H1 (cell line): ENCODE results near the gene EPB41L5. TPM values are rescaled to one million over a fixed set of nuclear protein-coding genes. Genes with fewer than 3 reads are reported as not detected.

Experiments used
- CTCF ChIA-PET: fragments of 300-600 bp; sonication (Branson Sonifier 250); formaldehyde crosslinking; loops from one replicate; lab custom pipeline; 2021; ENCODE audit not compliant: partially characterized antibody; lab: Charles Lee
- POLR2A ChIA-PET: fragments of 300-600 bp; sonication (Branson Sonifier 250); formaldehyde crosslinking; loops from one replicate; lab custom pipeline; 2021; ENCODE audit warnings: inconsistent platforms; ENCODE audit not compliant: partially characterized antibody; lab: Charles Lee
- DNase-seq, 2 experiments: peaks; one replicate each; pipeline versions ENCODE4 v3.0.0 to v3.0.0-alpha.2; 2010 to 2022; ENCODE audit warnings: low spot score in 2 of 2, low read depth in 1 of 2, mixed read lengths in 1 of 2
- FAIRE-seq: peaks from 2 replicates; lab custom pipeline; 2011; peaks lifted over from hg19 to GRCh38; lab: Jason Lieb, UNC
- H2AFZ ChIP-seq: 2 replicates; pipeline ENCODE4 v1.8.1; 2012; ENCODE audit warnings: low read length, inconsistent platforms
- H2AK5ac ChIP-seq: 2 replicates; pipeline ENCODE4 v1.6.1; 2013; ENCODE audit warnings: low read depth, low read length
- H2BK120ac ChIP-seq: replicated peaks from 2 replicates; pipeline ENCODE3; 2013; ENCODE audit warnings: low read depth, low read length, inconsistent platforms
- H2BK12ac ChIP-seq: 2 replicates; pipeline ENCODE4 v1.6.1; 2013; ENCODE audit warnings: low read depth, low read length
- H2BK15ac ChIP-seq: 2 replicates; pipeline ENCODE4 v1.6.1; 2013; ENCODE audit warnings: low read length
- H2BK20ac ChIP-seq: 2 replicates; pipeline ENCODE4 v1.6.1; 2013; ENCODE audit warnings: low read length
- H2BK5ac ChIP-seq: 2 replicates; pipeline ENCODE4 v1.6.1; 2013; ENCODE audit warnings: low read depth, low read length
- H3K14ac ChIP-seq: 2 replicates; pipeline ENCODE4 v1.6.1; 2013; ENCODE audit warnings: inconsistent platforms; ENCODE audit not compliant: insufficient read length
- H3K18ac ChIP-seq: 2 replicates; pipeline ENCODE4 v1.6.1; 2013; ENCODE audit warnings: low read length; ENCODE audit errors: extremely low read depth
- H3K23ac ChIP-seq: 2 replicates; pipeline ENCODE4 v1.6.1; 2013; ENCODE audit warnings: inconsistent platforms; ENCODE audit not compliant: insufficient read length
- H3K23me2 ChIP-seq: 2 replicates; pipeline ENCODE4 v1.6.1; 2013; ENCODE audit warnings: low read depth, low read length
- H3K27ac ChIP-seq: 2 replicates; pipeline ENCODE4 v1.6.1; 2011; ENCODE audit warnings: low read depth, low read length, inconsistent platforms
- H3K27me3 ChIP-seq, 4 experiments: replicated peaks in 1 of 4; 1 replicate in 1 of 4; 2 replicates in 3 of 4; pipeline versions ENCODE4 v1.6.1 to v1.8.1; 2011 to 2013; ENCODE audit warnings: low read length in 3 of 4, mild to moderate bottlenecking in 3 of 4, inconsistent platforms in 2 of 4, mixed read lengths in 2 of 4, moderate library complexity in 1 of 4; ENCODE audit not compliant: control insufficient read depth in 3 of 4, insufficient read depth in 3 of 4; ENCODE audit errors: extremely low read depth in 1 of 4
- H3K36me3 ChIP-seq, 4 experiments: 2 replicates each; pipeline versions ENCODE4 v1.6.1 to v1.8.1; 2011 to 2013; ENCODE audit warnings: mild to moderate bottlenecking in 4 of 4, low read length in 3 of 4, moderate library complexity in 2 of 4, control low read depth in 1 of 4, inconsistent platforms in 1 of 4; ENCODE audit not compliant: insufficient read depth in 4 of 4, control insufficient read depth in 2 of 4
- H3K4ac ChIP-seq: replicated peaks from 2 replicates; pipeline ENCODE3; 2013; ENCODE audit warnings: low read length, low read depth, mixed read lengths, inconsistent platforms; ENCODE audit not compliant: insufficient read length
- H3K4me1 ChIP-seq, 4 experiments: replicated peaks in 1 of 4; 1 replicate in 1 of 4; 2 replicates in 3 of 4; pipeline versions ENCODE4 v1.6.1 to v1.8.1; 2011 to 2013; ENCODE audit warnings: low read length in 3 of 4, inconsistent platforms in 2 of 4, mixed read lengths in 1 of 4; ENCODE audit not compliant: insufficient read depth in 4 of 4, control insufficient read depth in 3 of 4
- H3K4me2 ChIP-seq, 2 experiments: 2 replicates each; pipeline versions ENCODE4 v1.6.1 to v1.8.1; 2011 to 2013; ENCODE audit warnings: low read depth in 2 of 2, low read length in 2 of 2, control low read depth in 1 of 2, inconsistent platforms in 1 of 2, mild to moderate bottlenecking in 1 of 2; ENCODE audit not compliant: insufficient read depth in 1 of 2
- H3K4me3 ChIP-seq, 4 experiments: fragments of 200-600, 300-600 bp in 1 of 4; sonication (generic), shearing (Covaris generic), sonication (Bioruptor Twin) in 1 of 4; 2 replicates each; pipeline versions ENCODE4 v1.5.1 to v1.8.1; 2011 to 2016; ENCODE audit warnings: low read length in 4 of 4, low read depth in 3 of 4, control low read depth in 2 of 4, inconsistent platforms in 2 of 4, mild to moderate bottlenecking in 2 of 4, mixed read lengths in 1 of 4, moderate library complexity in 1 of 4; ENCODE audit not compliant: insufficient read depth in 2 of 4; ENCODE audit errors: extremely low read depth in 1 of 4
- H3K56ac ChIP-seq: replicated peaks from 2 replicates; pipeline ENCODE3; 2013; ENCODE audit warnings: low read depth, mild to moderate bottlenecking, mixed read lengths, low read length, inconsistent platforms; ENCODE audit not compliant: insufficient read length
- H3K79me1 ChIP-seq: 2 replicates; pipeline ENCODE4 v1.6.1; 2013; ENCODE audit warnings: low read depth, low read length, control low read depth
- H3K79me2 ChIP-seq, 2 experiments: 2 replicates each; pipeline versions ENCODE4 v1.6.1 to v1.8.1; 2012 to 2013; ENCODE audit warnings: low read length in 2 of 2, mild to moderate bottlenecking in 2 of 2, inconsistent platforms in 1 of 2; ENCODE audit not compliant: insufficient read depth in 2 of 2, control insufficient read depth in 1 of 2
- H3K9ac ChIP-seq, 4 experiments: replicated peaks in 1 of 4; 1 replicate in 1 of 4; 2 replicates in 3 of 4; pipeline versions ENCODE4 v1.6.1 to v1.8.1; 2011 to 2013; ENCODE audit warnings: low read depth in 3 of 4, low read length in 3 of 4, control low read depth in 2 of 4, mild to moderate bottlenecking in 2 of 4, moderate library complexity in 2 of 4, inconsistent platforms in 1 of 4; ENCODE audit errors: extremely low read depth in 1 of 4
- H3K9me3 ChIP-seq, 2 experiments: 2 replicates each; pipeline versions ENCODE4 v1.6.1 to v1.8.1; 2012 to 2013; ENCODE audit warnings: mild to moderate bottlenecking in 2 of 2, moderate library complexity in 2 of 2, control low read depth in 1 of 2, inconsistent platforms in 1 of 2, low read depth in 1 of 2, low read length in 1 of 2, mixed read lengths in 1 of 2; ENCODE audit not compliant: insufficient read depth in 2 of 2
- H4K20me1 ChIP-seq, 2 experiments: replicated peaks in 1 of 2; 2 replicates each; pipeline versions ENCODE3 to v1.8.1; 2011 to 2013; ENCODE audit warnings: inconsistent platforms in 2 of 2, low read length in 2 of 2, mild to moderate bottlenecking in 1 of 2; ENCODE audit not compliant: insufficient read depth in 2 of 2, control insufficient read depth in 1 of 2
- H4K5ac ChIP-seq: 2 replicates; pipeline ENCODE4 v1.6.1; 2013; ENCODE audit warnings: low read length, low read depth, mixed read lengths, inconsistent platforms; ENCODE audit not compliant: insufficient read length
- H4K8ac ChIP-seq: 2 replicates; pipeline ENCODE4 v1.8.0; 2013; ENCODE audit warnings: mild to moderate bottlenecking, moderate library complexity, low read length, inconsistent platforms; ENCODE audit not compliant: insufficient read depth; ENCODE audit errors: extremely low read depth
- H4K91ac ChIP-seq: replicated peaks from 2 replicates; pipeline ENCODE3; 2013; ENCODE audit warnings: low read length, mixed read lengths, inconsistent platforms; ENCODE audit not compliant: insufficient read length
- CEBPB ChIP-seq: IDR thresholded peaks from 2 replicates; pipeline ENCODE4 v1.6.1; 2012; ENCODE audit warnings: low read depth, low read length
- CREB1 ChIP-seq: IDR thresholded peaks from 2 replicates; pipeline ENCODE4 v1.6.1; 2012; ENCODE audit warnings: inconsistent platforms
- RAD21 ChIP-seq, 2 experiments: IDR thresholded peaks in 1 of 2; conservative IDR thresholded peaks in 1 of 2; 2 replicates each; pipeline ENCODE4 v1.6.1; 2011; ENCODE audit warnings: low read depth in 2 of 2, low read length in 2 of 2, improper control_type of control experiment in 1 of 2, inconsistent platforms in 1 of 2, mild to moderate bottlenecking in 1 of 2, moderate library complexity in 1 of 2
- RFX5 ChIP-seq: IDR thresholded peaks from 2 replicates; pipeline ENCODE4 v1.6.1; 2011; ENCODE audit warnings: low read depth, low read length, improper control_type of control experiment, borderline replicate concordance
- WGBS, 2 experiments: shearing (Covaris generic) in 1 of 2; methylation state at CpG; one replicate each; pipeline versions ENCODE4 v1.1.6 to v1.1.7; 2013 to 2015; ENCODE audit warnings: low lambda C conversion rate in 2 of 2, mixed read lengths in 2 of 2, inconsistent platforms in 1 of 2, low coverage in 1 of 2, missing lambda C conversion rate in 1 of 2; ENCODE audit not compliant: insufficient replicate concordance in 2 of 2, insufficient coverage in 1 of 2, insufficient read length in 1 of 2; ENCODE audit errors: extremely low coverage in 1 of 2, missing lambda C conversion rate in 1 of 2; 5-methylcytosine and 5-hydroxymethylcytosine counted together
- polyA plus RNA-seq, 7 experiments: library from polyadenylated mRNA; depleted of rRNA in 3 of 7; stranded (reverse) in 5 of 7; unstranded in 2 of 7; fragments of >200 nt in 5 of 7; fragments of 200-250 nt in 2 of 7; gene quantifications; 1 replicate in 5 of 7; 2 replicates in 1 of 7; 4 replicates in 1 of 7; pipeline versions ENCODE4 v1.2.1 to v1.2.3, GENCODE V29; 2011 to 2013; ENCODE audit warnings: missing spikeins in 2 of 7, mixed read lengths in 2 of 7
- total RNA-seq: library from RNA; stranded (reverse); fragmentation: NEBNext Ultra II Directional; extraction: Animal tissue kit (Norgen Biotek cat#: 25700); gene quantifications from 2 replicates; pipeline ENCODE4 v1.2.1, GENCODE V29; 2021

Gene EPB41L5
- total and polyA plus RNA-seq, 2 of the 8 experiments (the other 6 are each of a cell fraction or from before 2014, with no cell fraction given), result 13.5 to 32.3 TPM

GRCh38 chr2:119996148-119996547 is 16.7 kb upstream of the EPB41L5 start:
- Histone ChIP-seq H3K56ac (no peak overlapping the region), H2AFZ (no peak overlapping the region), H3K79me2 (no peaks in the 10 kb centered on the region), H4K91ac (no peak overlapping the region), H3K4me1 (no peaks in the 10 kb centered on the region), H3K79me1 (no peaks in the 10 kb centered on the region), H3K27me3 (no peaks in the 10 kb centered on the region), H3K36me3 (no peaks in the 10 kb centered on the region), H2BK20ac (no peak overlapping the region), H2BK120ac (no peak overlapping the region), H3K14ac (no peak overlapping the region), H2BK15ac (no peak overlapping the region), H3K23ac (no peak overlapping the region), H3K4me3 (no peak overlapping the region), H3K27ac (no peak overlapping the region), H2AK5ac (no peak overlapping the region), H3K23me2 (no peaks in the 10 kb centered on the region), H3K4ac (no peak overlapping the region), H2BK12ac (no peak overlapping the region), H2BK5ac (no peak overlapping the region), H4K20me1 (no peaks in the 10 kb centered on the region), H3K18ac (no peak overlapping the region), H3K9me3 (no peaks in the 10 kb centered on the region; a peak in 1 of 4 replicates), H4K5ac (no peak overlapping the region), H3K4me2 (no peak overlapping the region), H3K9ac (no peak overlapping the region), H4K8ac (no peak overlapping the region)
- WGBS, 2 experiments, result 97% methylated on average over 3 of the region's 3 CpGs; no CpG with 5 or more reads in 1 of the 2 experiments
- no peak for FAIRE-seq
- no peak for DNase-seq
- TF ChIP-seq RAD21 (IDR thresholded peaks at IDR 0.05 in 1 of 2, conservative IDR thresholded peaks at IDR 0.05 in 1 of 2; ENCODE audit: low read depth in 2 of 2, low read length in 2 of 2), result no peak
- no peak for TF ChIP-seq RFX5
- TF ChIP-seq CREB1, result no peak
- TF ChIP-seq CEBPB, result no peak
- CTCF ChIA-PET, result no interaction called here
- POLR2A ChIA-PET, result interaction anchor here (1.2 kb wide), 1 partner anchor 9 kb away, joined by 3 read pairs; no protein-coding TSS in a partner anchor
